MM.1S (cell line): ENCODE measurements around the gene DIAPH3.

Experiments
- DNase-seq: peaks from one replicate; pipeline ENCODE4 v3.0.0-alpha.2; 2015
- H2AFZ ChIP-seq: fragments of 300-600 bp; sonication (generic); 2 replicates; pipeline ENCODE4 v1.6.0; 2016; ENCODE audit warnings: antibody characterized with exemption, low read length
- H3F3A ChIP-seq: fragments of 300-600 bp; sonication (generic); 2 replicates; pipeline ENCODE4 v1.6.1; 2016; ENCODE audit warnings: mild to moderate bottlenecking, antibody characterized with exemption, low read length, moderate library complexity, mixed read lengths; ENCODE audit not compliant: insufficient read depth
- H3K27ac ChIP-seq: fragments of 300-600 bp; sonication (generic); 2 replicates; pipeline ENCODE4 v1.5.1; 2016; ENCODE audit warnings: mild to moderate bottlenecking, low read length
- H3K27me3 ChIP-seq: fragments of 300-600 bp; sonication (generic); replicated peaks from 2 replicates; pipeline ENCODE4 v1.6.0; 2016; ENCODE audit warnings: low read length; ENCODE audit not compliant: insufficient read depth
- H3K36me3 ChIP-seq: fragments of 300-600 bp; sonication (generic); replicated peaks from 2 replicates; pipeline ENCODE4 v1.6.1; 2016; ENCODE audit warnings: mild to moderate bottlenecking, low read length, mixed read lengths; ENCODE audit not compliant: insufficient read depth
- H3K4me1 ChIP-seq: fragments of 300-600 bp; sonication (generic); 2 replicates; pipeline ENCODE4 v1.6.1; 2016; ENCODE audit warnings: low read length, mixed read lengths
- H3K4me2 ChIP-seq: fragments of 300-600 bp; sonication (generic); 2 replicates; pipeline ENCODE4 v1.6.0; 2016; ENCODE audit warnings: low read depth, low read length
- H3K4me3 ChIP-seq: fragments of 300-600 bp; sonication (generic); 2 replicates; pipeline ENCODE4 v1.5.1; 2016; ENCODE audit warnings: low read length, mixed read lengths
- H3K79me2 ChIP-seq: fragments of 300-600 bp; sonication (generic); 2 replicates; pipeline ENCODE4 v1.6.1; 2016; ENCODE audit warnings: mixed run types, low read length, mixed read lengths
- H3K9ac ChIP-seq: fragments of 300-600 bp; sonication (generic); 2 replicates; pipeline ENCODE4 v1.6.1; 2016; ENCODE audit warnings: low read length, mixed read lengths
- H3K9me2 ChIP-seq: fragments of 300-600 bp; sonication (generic); replicated peaks from 2 replicates; pipeline ENCODE4 v1.6.1; 2016; ENCODE audit warnings: mild to moderate bottlenecking, low read length, mixed read lengths; ENCODE audit not compliant: insufficient read depth
- H3K9me3 ChIP-seq: fragments of 300-600 bp; sonication (generic); replicated peaks from 2 replicates; pipeline ENCODE4 v1.6.1; 2016; ENCODE audit warnings: mild to moderate bottlenecking, low read length, mixed read lengths; ENCODE audit not compliant: insufficient read depth
- H4K20me1 ChIP-seq: fragments of 300-600 bp; sonication (generic); 2 replicates; pipeline ENCODE4 v1.6.1; 2016; ENCODE audit warnings: mild to moderate bottlenecking, low read length, moderate library complexity, mixed read lengths; ENCODE audit not compliant: insufficient read depth
- CTCF ChIP-seq: fragments of 300-600 bp; sonication (generic); IDR thresholded peaks from 2 replicates; pipeline ENCODE4 v1.5.1; 2016; ENCODE audit warnings: antibody characterized with exemption, low read length, mixed read lengths
- EZH2 ChIP-seq: fragments of 300-600 bp; sonication (generic); optimal IDR thresholded peaks from 2 replicates; pipeline ENCODE3; 2017; ENCODE audit warnings: low read depth, mild to moderate bottlenecking, antibody characterized with exemption, low read length, mixed read lengths
- EZH2phosphoT487 ChIP-seq: fragments of 300-600 bp; sonication (generic); IDR thresholded peaks from 2 replicates; pipeline ENCODE4 v1.6.1; 2018; ENCODE audit warnings: antibody characterized with exemption, low read length

Gene DIAPH3

GRCh38 chr13:59774491-59774971 lies 389.2 kb downstream of the DIAPH3 start:
- Histone ChIP-seq H3K9me2 (no peaks in the 10 kb centered on the region), H3K9me3 (no peaks in the 10 kb centered on the region), H3K4me2 (no peak overlapping the region), H3K79me2 (no peaks in the 10 kb centered on the region), H3K27ac (no peak overlapping the region), H4K20me1 (no peaks in the 10 kb centered on the region), H3K27me3 (no peaks in the 10 kb centered on the region), H3K4me3 (no peak overlapping the region), H3K36me3 (no peaks in the 10 kb centered on the region), H3F3A (no peaks in the 10 kb centered on the region), H3K9ac (no peak overlapping the region), H3K4me1 (no peaks in the 10 kb centered on the region), H2AFZ (no peak overlapping the region)
- no peak for DNase-seq
- TF ChIP-seq CTCF (no peak), EZH2phosphoT487 (no peak), EZH2 (no peak)

DNA sequence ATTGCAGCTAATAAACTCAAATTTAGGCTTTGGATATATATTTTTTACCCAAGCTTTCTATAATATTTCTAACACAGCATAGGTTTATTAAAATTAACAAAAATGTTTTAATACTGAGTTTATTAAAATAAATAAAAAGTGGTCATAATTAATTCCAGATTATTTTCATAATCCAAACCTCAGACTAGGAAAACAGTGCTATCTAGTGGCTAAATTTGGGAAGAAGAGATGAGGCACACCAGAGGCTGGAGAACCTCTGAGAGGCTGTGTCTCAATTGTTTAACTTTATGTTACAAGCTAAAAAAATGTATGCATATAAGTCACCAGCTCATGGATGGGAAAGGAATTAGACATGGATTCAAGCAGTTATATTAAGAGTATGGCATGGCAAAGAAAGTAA lies 392.5 kb downstream of the DIAPH3 start:
- Histone ChIP-seq H3K9ac (no peak overlapping the region), H3K9me2 (no peaks in the 10 kb centered on the region), H3F3A (no peaks in the 10 kb centered on the region), H3K27me3 (no peaks in the 10 kb centered on the region), H4K20me1 (no peaks in the 10 kb centered on the region), H3K4me2 (no peak overlapping the region), H3K36me3 (no peaks in the 10 kb centered on the region), H2AFZ (no peak overlapping the region), H3K4me1 (no peaks in the 10 kb centered on the region), H3K27ac (no peak overlapping the region), H3K4me3 (no peak overlapping the region), H3K79me2 (no peaks in the 10 kb centered on the region), H3K9me3 (no peaks in the 10 kb centered on the region)
- DNase-seq, result no peak
- no peak for TF ChIP-seq EZH2phosphoT487
- TF ChIP-seq CTCF, result peak; percentile 36

DNA sequence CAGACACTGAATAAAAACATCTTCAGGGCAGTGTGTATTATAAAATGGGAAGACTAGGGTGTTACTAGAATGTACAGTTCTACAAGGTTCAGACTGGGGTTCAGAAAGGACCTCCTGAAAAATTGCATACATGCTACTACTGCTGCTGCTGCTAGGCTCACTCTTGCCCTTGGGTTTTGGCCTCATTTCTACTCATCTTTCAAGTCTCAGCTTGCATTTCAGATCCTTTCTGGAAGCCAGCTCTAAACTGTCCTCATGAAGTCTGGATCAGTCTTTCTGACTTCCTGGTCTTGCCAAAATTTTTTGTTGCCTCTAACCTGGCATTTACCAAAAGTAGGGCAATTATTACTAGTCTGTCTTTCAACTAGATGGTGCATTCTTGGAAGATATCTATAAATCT lies 393.3 kb downstream of the DIAPH3 start:
- Histone ChIP-seq H3K36me3 (no peaks in the 10 kb centered on the region), H2AFZ (no peak overlapping the region), H4K20me1 (no peaks in the 10 kb centered on the region), H3K4me1 (no peaks in the 10 kb centered on the region), H3K27ac (no peak overlapping the region), H3K79me2 (no peaks in the 10 kb centered on the region), H3K9me3 (no peaks in the 10 kb centered on the region), H3K4me2 (no peak overlapping the region), H3K9ac (no peak overlapping the region), H3K4me3 (no peak overlapping the region), H3K27me3 (no peaks in the 10 kb centered on the region), H3K9me2 (no peaks in the 10 kb centered on the region), H3F3A (no peaks in the 10 kb centered on the region)
- TF ChIP-seq CTCF (no peak), EZH2phosphoT487 (no peak), EZH2 (no peak)
- no peak for DNase-seq
